Stimulated activated CD8-positive, alpha-beta memory T cell treated with anti-CD3 and anti-CD28 coated beads, Interleukin-7, amount 100 ng/mL, for 48 hours (primary cell): ENCODE data around the gene IMMT.
A peak's percentile ranks its signal among the peaks of the same experiment; 100 is the strongest.

Experiments used
- DNase-seq, 2 donors: peaks; one replicate each; pipeline ENCODE4 v3.0.0-alpha.2; 2020; ENCODE audit warnings: low read depth in 1 of 2; ENCODE audit errors: extremely low read depth in 1 of 2

The IMMT gene

GRCh38 chr2:86226636-86227520, 31.6 kb upstream of the IMMT start:
- no peak for DNase-seq

GRCh38 chr2:86226070-86226469, 30.8 kb upstream of the IMMT start:
- no peak for DNase-seq

GRCh38 chr2:86225581-86225980, 30.3 kb upstream of the IMMT start:
- peak in 1 of 2 donors; percentile 29 for DNase-seq

DNA sequence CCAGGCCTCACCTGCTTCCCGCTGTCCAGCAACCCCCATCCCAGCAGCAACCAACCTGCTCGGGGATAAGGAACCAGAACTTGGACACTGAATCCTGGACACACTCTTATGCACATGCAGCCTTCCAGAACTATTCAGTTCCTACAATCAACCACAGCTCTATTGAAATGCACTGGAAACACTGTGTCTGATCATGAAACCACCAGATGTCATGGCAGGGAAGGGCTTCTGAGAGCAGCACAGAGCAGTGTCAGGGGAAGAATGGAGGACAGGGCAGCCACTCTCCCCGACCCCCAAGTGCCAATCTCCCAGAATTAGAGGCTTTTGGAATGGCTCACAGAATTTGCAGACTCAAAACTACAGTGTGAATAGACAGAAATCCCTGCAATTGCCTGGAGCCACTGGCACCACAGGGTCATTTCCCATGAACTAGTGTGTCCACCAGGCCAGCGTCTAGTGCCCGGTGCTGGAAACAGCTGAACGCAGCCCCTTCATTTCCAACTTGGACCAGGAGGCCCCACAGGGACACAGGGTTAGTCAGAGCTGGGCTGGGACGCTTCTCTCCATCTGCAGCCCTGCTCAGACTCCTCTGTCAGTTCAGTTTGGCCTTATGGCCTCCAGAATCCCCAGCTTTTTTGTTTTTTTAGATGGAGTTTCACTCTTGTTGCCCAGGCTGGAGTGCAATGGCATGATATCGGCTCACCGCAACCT, 29.5 kb upstream of the IMMT start:
- no peak for DNase-seq

DNA sequence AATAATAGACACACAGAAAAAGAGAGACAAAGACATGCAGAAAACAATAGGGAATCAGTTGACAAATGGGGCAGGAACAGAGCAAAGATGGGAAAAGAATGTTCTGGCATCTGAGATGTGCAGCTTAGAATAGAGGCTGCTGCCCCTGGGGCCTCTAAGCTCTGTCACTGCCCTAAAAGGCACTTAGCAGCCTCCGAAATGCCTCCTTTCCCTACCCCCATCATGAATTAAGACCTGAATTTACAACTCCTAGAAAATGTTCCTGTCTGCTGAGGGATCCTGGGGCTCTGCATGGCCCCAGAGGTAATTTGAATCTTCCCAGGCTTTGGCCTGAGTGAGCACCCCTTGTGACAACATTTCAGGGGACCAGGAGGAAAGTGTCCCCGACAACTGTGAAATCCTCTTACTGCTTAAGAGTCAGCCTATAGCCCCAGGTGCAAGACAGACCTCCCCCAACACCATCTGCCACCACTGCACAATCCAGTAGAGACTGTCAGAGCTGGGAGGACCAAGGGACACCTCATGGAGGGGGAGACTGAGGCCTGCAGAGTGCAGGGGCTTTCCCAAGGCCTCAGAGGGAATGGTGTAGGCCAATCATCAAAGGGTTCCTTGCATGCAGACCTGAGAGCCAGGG, 28.8 kb upstream of the IMMT start:
- DNase-seq = no peak

- DNase-seq = no peak
These were observed 28.1 kb upstream of the IMMT start for GRCh38 chr2:86223140-86223926.

DNA sequence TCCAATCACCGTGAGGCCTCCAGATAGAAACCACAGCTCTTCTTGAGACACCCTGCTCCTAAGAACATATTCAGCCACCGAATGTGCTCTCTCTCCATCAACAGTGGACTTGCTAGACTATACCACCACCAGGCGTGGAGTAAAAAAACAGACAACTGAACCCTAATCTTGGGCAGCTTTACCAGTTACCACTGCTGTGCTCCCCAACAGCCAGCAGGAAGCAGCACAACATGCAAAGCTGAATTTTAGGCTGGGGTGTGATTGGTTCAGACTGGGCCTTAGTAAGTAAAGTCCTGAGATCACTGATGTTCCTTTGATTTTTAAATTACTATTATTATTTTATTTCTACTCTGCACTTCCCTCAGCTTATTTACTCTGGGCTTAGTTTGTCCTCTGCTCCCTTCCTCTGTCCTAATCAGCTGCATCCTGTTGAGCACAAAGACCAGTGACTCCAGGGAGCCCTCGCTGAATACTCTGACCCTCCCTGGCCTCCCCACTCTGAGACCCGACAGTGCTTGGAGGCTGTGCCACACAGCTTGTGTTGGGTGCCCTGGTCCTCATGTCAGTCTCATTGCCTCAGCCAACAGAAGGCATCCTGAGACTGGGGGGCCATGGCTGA, 25.9 kb upstream of the IMMT start:
- peak in 1 of 2 donors; percentile 20 for DNase-seq

DNA sequence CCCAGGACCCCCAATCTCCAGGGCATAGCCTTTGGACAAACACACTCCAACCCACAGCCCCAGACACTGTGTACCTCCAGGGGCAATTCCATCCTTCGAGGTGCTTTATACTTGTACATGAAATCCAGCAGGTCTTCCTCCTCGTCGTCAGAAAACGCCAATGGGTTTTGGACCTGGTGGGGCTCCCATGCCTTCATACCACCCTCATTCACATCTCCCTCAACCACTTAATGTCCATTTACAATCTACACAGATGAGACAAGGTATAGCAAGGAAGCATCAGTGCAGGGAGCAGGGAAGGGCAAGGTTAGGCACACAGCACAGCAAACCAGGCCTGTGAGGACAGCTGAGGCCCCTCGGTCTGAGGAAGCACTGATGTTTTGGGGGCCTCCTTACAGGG, 24.6 kb upstream of the IMMT start:
- DNase-seq = no peak

- no peak for DNase-seq
These were observed 22.9 kb upstream of the IMMT start for GRCh38 chr2:86218124-86218523.

DNA sequence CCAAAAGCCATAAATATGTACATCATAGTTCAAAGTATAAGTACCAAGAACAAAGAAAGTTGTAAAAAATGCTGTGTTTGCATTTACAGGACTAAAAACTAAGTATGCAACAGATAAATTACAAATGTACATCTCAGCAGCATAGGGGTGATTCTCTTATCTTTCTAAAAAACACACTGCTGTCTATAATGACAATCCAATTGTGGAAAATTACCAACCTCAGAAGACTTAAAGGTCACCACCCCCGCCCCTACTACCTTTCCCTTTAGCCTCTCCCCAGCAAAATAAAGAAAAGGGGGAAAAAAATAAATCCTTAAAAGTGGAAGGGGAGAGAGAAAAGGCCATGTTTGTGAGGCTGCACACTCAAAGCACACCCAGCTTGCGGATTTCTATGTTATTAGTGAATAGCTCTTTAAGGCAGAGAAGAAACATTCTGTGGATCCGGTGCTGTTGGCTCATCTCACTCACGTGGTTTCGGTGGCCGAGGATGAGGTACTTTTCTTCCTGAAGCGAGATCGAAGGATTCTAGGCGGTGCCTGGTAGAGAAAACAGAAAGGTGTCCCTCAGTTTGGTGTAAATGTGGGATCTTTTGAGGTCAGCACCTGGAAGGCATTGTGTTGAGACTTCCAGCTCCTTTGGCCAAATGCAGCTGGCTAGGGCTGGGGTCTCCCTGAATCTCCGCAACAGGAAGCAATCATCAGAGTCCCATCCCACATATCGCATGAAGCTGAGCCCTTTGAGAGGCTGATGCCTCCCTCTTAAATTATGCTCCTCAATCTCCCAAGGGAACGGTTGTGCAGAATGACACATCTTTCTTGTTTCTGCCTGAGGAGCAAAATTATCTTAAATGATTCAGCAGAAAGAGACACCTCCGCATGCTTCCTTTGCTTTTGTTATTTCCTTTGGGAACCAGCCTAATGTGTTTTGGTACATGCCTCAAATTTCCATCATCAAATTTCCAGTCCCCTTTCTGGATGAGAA, 21.6 kb upstream of the IMMT start:
- DNase-seq = no peak

- no peak for DNase-seq
These were observed 19.2 kb upstream of the IMMT start for GRCh38 chr2:86214503-86214832.

DNA sequence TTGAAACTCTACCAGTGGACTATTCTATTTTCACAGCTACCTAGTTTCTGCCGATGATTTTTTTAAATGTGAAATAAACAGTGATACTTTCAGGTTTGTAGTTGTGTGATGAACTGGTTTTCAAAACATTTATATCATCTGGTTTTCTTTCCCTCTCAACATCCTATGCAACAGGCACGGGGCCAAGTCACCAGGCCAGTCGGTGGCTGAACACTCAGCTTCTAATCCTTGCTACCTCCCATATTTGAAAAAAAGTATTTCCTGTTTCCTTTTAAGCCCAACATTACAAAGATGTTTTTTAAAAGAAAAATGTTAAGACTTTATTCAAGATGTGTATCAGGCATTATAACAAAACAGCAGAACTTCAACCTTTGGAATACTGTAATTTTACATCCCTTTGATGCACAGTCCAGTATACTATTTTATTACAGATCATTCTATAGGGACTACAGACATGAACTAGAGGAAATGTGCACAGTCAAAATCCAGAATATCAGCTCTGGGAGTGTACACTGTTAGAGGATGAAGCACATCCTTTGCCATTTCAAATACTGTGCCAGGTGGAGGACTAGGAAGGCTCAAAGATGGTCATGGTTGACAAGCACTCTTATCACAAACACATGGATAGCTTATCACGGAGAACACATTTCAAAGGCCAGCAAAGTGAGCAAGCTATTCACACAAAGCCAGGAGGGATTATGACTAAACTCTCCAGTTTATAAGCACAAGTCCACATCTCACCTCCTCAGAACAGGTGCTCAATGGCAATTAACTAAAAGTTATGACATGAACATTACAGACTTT, 18.6 kb upstream of the IMMT start:
- no peak for DNase-seq

- DNase-seq = no peak
These were observed 17.8 kb upstream of the IMMT start for GRCh38 chr2:86213056-86213455.

- DNase-seq = no peak
These were observed 16.5 kb upstream of the IMMT start for GRCh38 chr2:86211796-86212188.

GRCh38 chr2:86211033-86211795, 16.0 kb upstream of the IMMT start:
- DNase-seq = no peak

DNA sequence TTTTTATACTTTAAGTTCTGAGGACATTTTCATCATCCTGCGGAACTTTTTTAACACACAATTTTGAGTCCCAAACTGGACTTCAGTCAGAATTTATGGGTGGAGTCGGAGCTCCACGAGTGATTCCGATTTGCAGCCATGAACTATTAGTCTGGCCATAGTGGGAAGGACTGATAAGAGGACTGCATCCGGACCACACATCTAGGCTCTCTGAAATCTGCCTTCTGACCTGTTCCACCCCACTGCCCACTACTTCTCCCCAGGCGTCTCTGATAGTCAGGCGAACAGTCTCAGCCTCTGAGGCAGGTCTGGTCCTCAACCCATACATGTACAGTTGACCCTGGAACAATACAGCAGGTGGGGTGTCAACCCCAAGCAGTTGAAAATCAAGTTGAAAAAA, 9.2 kb upstream of the IMMT start:
- DNase-seq = no peak

DNA sequence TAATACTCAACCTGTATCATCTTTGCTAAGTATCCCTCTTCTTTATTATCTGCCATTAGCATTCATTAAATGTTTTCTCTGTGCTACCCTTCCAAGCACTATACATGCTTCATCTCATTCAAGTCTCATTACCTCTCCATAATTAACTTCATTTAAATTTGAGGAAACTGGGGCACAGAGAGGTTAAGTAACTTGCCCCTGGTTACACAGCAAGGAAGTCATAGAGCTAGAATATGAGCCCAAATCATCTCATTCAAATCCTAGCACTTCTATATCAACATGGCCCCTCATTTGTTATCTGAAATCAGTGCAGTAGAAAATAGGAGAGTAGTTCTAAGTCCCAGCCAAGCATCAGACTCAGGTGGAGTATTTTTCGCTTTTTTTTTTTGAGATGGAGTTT, 8.4 kb upstream of the IMMT start:
- DNase-seq = no peak

GRCh38 chr2:86202702-86203101, 7.4 kb upstream of the IMMT start:
- no peak for DNase-seq
